NB4 (cell line): ENCODE data around the gene TRDN.

Source experiments
- MYC ChIP-seq: IDR thresholded peaks from 2 replicates; pipeline ENCODE4 v1.6.1; 2011; ENCODE audit warnings: low read depth, low read length
- POLR2A ChIP-seq: IDR thresholded peaks from 2 replicates; pipeline ENCODE4 v1.6.1; 2011; ENCODE audit warnings: mild to moderate bottlenecking; ENCODE audit not compliant: insufficient read length; ENCODE audit errors: extremely low read depth
- TF ChIP-seq, protein P1 (sequence below): IDR thresholded peaks from one replicate; pipeline ENCODE4 v1.5.1; 2012; ENCODE audit warnings: low read depth, low read length
- TF ChIP-seq, protein P2 (sequence below): IDR thresholded peaks from 2 replicates; pipeline ENCODE4 v1.6.1; 2011; ENCODE audit warnings: low read depth, low read length

DNA sequence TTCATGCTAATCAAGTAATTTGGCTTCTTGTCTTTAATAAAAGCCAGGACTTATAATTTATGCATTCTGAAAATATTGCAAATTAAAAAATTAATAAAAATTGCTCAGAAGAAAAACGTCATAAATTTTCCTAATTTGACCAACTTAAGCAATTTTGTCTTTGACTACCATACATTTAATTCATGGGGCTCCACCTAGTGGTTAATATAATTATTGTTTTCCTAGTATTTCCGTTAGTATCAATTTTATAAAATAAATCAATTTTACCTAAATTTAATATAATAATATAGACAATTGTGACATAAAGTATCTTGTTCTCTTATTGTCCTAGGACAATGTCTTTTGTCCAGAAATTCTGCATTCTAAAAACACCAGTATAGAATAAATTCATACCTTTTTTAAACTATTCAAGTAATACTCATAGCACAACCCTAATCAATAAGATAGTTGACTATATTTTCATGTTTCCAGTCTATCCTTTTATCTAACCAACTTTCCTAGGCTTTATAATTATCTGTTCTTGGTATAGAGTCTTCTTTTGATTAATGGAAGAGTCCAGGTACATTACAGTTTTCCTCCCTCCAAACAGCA, 319.9 kb downstream of the TRDN start:
- TF ChIP-seq, protein P1, sequence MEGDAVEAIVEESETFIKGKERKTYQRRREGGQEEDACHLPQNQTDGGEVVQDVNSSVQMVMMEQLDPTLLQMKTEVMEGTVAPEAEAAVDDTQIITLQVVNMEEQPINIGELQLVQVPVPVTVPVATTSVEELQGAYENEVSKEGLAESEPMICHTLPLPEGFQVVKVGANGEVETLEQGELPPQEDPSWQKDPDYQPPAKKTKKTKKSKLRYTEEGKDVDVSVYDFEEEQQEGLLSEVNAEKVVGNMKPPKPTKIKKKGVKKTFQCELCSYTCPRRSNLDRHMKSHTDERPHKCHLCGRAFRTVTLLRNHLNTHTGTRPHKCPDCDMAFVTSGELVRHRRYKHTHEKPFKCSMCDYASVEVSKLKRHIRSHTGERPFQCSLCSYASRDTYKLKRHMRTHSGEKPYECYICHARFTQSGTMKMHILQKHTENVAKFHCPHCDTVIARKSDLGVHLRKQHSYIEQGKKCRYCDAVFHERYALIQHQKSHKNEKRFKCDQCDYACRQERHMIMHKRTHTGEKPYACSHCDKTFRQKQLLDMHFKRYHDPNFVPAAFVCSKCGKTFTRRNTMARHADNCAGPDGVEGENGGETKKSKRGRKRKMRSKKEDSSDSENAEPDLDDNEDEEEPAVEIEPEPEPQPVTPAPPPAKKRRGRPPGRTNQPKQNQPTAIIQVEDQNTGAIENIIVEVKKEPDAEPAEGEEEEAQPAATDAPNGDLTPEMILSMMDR = no peak
- no peak for TF ChIP-seq POLR2A
- TF ChIP-seq, protein P2, sequence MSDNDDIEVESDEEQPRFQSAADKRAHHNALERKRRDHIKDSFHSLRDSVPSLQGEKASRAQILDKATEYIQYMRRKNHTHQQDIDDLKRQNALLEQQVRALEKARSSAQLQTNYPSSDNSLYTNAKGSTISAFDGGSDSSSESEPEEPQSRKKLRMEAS = no peak
- TF ChIP-seq MYC = no peak
